Kidney (tissue), 14 donors: ENCODE measurements around the gene CLECL1. TPM values are rescaled to one million over a fixed set of nuclear protein-coding genes. Genes with fewer than 3 reads are reported as not detected.

Source experiments
- DNase-seq, 5 donors: peaks; one replicate each; pipeline ENCODE4 v3.0.0-alpha.2; 2013 to 2020
- FAIRE-seq: peaks from 2 replicates; lab custom pipeline; 2012; peaks lifted over from hg19 to GRCh38; lab: Jason Lieb, UNC
- H3K27ac ChIP-seq, 2 donors: one replicate each; pipeline ENCODE4 v1.7.0; 2013; ENCODE audit warnings: low read depth in 2 of 2, low read length in 2 of 2, inconsistent platforms in 1 of 2
- H3K27me3 ChIP-seq: one replicate; pipeline ENCODE4 v1.7.1; 2013; ENCODE audit warnings: low read length, inconsistent platforms; ENCODE audit not compliant: control insufficient read depth, insufficient read depth
- H3K36me3 ChIP-seq, 3 donors: one replicate each; pipeline versions ENCODE4 v1.7.0 to v1.7.1; 2013; ENCODE audit warnings: low read length in 3 of 3, control low read depth in 1 of 3, inconsistent platforms in 1 of 3; ENCODE audit not compliant: insufficient read depth in 3 of 3, control insufficient read depth in 2 of 3
- H3K4me1 ChIP-seq, 3 donors: one replicate each; pipeline versions ENCODE4 v1.7.0 to v1.7.1; 2013; ENCODE audit warnings: low read length in 3 of 3, inconsistent platforms in 1 of 3, low read depth in 1 of 3; ENCODE audit not compliant: control insufficient read depth in 2 of 3, insufficient read depth in 2 of 3
- H3K4me3 ChIP-seq, 3 donors: one replicate each; pipeline versions ENCODE4 v1.7.0 to v1.8.1; 2013; ENCODE audit warnings: low read length in 3 of 3, control low read depth in 1 of 3, inconsistent platforms in 1 of 3
- H3K9ac ChIP-seq, 3 donors: one replicate each; pipeline versions ENCODE4 v1.7.0 to v1.7.1; 2013; ENCODE audit warnings: low read length in 3 of 3, control low read depth in 1 of 3, inconsistent platforms in 1 of 3
- H3K9me3 ChIP-seq, 3 donors: one replicate each; pipeline versions ENCODE4 v1.7.0 to v1.7.1; 2013; ENCODE audit warnings: low read length in 3 of 3, control low read depth in 1 of 3, inconsistent platforms in 1 of 3; ENCODE audit not compliant: control insufficient read depth in 2 of 3, insufficient read depth in 1 of 3
- CTCF ChIP-seq: IDR thresholded peaks from 3 replicates; pipeline ENCODE4 v1.5.1; 2012; ENCODE audit warnings: mild to moderate bottlenecking, moderate library complexity, borderline replicate concordance; ENCODE audit not compliant: insufficient read depth; ENCODE audit errors: extremely low read depth
- intact Hi-C: fragments of 100-400 bp; cut with DNase I; formaldehyde crosslinking; loops from one replicate; pipeline ENCODE4 v1.11.1; 2022
- polyA plus RNA-seq: library from polyadenylated mRNA; stranded (reverse); fragments of 350-450 nt; fragmentation: Illumina TruSeq; extraction: RNeasy Lipid Tissue Mini Kit (QIAGEN cat#74804); gene quantifications from one replicate; pipeline ENCODE4 v1.2.3, GENCODE V29; 2014; ENCODE audit warnings: low read depth, low replicate concordance; ENCODE audit not compliant: insufficient read depth
- total RNA-seq: library from RNA; stranded (reverse); fragmentation: NEBNext Ultra II Directional; extraction: Animal tissue kit (Norgen Biotek cat#: 25700); gene quantifications from one replicate; pipeline ENCODE4 v1.2.1, GENCODE V29; 2021
- donor health status: control.
- donor health status: control.
- donor health status: control.
- donor health status: control.
- donor health status: control.
- donor health status: DM: yes; HTN: yes; CAD: no.
- donor health status: Normal renal cell carcinoma (clear cell type).

The CLECL1 gene
- total and polyA plus RNA-seq, 2 donors from 2014 or later, result 2.1 TPM; not detected in 1

- H3K9me3 ChIP-seq, result no peaks in the 10 kb centered on the region
- FAIRE-seq, result no peak
- intact Hi-C loops, result loop anchor here (10.0 kb wide), 1 partner anchor 170 kb away; no protein-coding TSS in a partner anchor
Observed at GRCh38 chr12:9755035-9755434, 22.1 kb upstream of the CLECL1 start.

GRCh38 chr12:9754099-9754927 lies 21.4 kb upstream of the CLECL1 start:
- TF ChIP-seq CTCF, result no peak
- H3K36me3 ChIP-seq, result no peaks in the 10 kb centered on the region
- no peak overlapping the region for H3K27ac ChIP-seq
- no peak overlapping the region for H3K9ac ChIP-seq
- FAIRE-seq (no peak), DNase-seq (no peak)
- H3K27me3 ChIP-seq, result no peaks in the 10 kb centered on the region
- no peaks in the 10 kb centered on the region for H3K9me3 ChIP-seq
- intact Hi-C loops, result loop anchor here (10.0 kb wide), 1 partner anchor 170 kb away; no protein-coding TSS in a partner anchor
- no peak overlapping the region for H3K4me3 ChIP-seq
- no peaks in the 10 kb centered on the region for H3K4me1 ChIP-seq

More at GRCh38 chr12:9755035-9755434, 22.1 kb upstream of the CLECL1 start:
- Histone ChIP-seq H3K4me3 (no peak overlapping the region), H3K27ac (no peak overlapping the region), H3K9ac (no peak overlapping the region), H3K4me1 (no peaks in the 10 kb centered on the region), H3K36me3 (no peaks in the 10 kb centered on the region), H3K27me3 (no peaks in the 10 kb centered on the region)
- no peak for TF ChIP-seq CTCF
- no peak for DNase-seq

- FAIRE-seq, result no peak
Observed at GRCh38 chr12:9753498-9753897, 20.6 kb upstream of the CLECL1 start.

More at GRCh38 chr12:9753498-9753897, 20.6 kb upstream of the CLECL1 start:
- Histone ChIP-seq H3K4me3 (no peak overlapping the region), H3K9ac (no peak overlapping the region), H3K4me1 (no peaks in the 10 kb centered on the region), H3K36me3 (no peaks in the 10 kb centered on the region), H3K27ac (no peak overlapping the region), H3K9me3 (no peaks in the 10 kb centered on the region), H3K27me3 (no peaks in the 10 kb centered on the region)
- no peak for TF ChIP-seq CTCF
- intact Hi-C loops, result loop anchor here (10.0 kb wide), 1 partner anchor 171 kb away; no protein-coding TSS in a partner anchor
- DNase-seq, result no peak
